Non-pigmented ciliary epithelial cell (primary cell): ENCODE measurements around the gene WRNIP1.

ENCODE experiments used
- DNase-seq: peaks from one replicate; pipeline ENCODE4 v3.0.0-alpha.2; 2010; ENCODE audit warnings: low read depth

WRNIP1 gene

DNA sequence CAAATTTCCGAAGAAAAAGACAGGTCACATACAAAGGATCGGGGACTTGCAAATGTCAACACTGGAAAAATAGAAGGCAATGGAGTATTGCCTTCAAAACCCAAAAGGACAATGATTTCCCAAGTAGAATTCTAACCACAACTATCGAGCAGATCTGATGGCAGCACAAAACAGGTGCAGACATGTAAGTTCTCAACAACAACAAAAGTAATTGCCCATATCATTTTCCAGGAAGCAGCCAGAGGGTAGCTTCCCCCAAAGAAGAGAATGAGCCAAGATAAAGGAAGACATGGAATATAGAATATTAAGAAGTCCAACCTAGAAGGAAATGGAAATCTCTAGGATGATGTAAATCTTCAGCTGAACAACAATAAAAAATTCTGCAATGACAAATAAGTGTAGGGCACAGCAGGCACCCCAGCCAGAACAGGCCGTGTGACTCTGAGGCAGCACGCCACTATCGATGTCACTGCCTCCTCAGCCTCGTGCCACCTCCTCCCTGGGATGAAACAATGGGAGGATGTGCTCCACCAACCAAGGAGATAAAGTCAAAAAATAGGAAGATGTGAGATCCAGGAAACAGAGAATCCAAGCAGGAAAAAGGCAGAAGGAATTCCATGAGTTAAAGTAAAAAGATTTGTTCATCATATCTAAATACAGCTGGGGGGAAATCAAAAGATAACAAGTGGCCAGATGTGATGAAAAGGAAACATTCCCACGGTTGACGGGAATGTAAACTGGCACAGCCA, 42.3 kb downstream of the WRNIP1 start:
- DNase-seq, result no peak

DNA sequence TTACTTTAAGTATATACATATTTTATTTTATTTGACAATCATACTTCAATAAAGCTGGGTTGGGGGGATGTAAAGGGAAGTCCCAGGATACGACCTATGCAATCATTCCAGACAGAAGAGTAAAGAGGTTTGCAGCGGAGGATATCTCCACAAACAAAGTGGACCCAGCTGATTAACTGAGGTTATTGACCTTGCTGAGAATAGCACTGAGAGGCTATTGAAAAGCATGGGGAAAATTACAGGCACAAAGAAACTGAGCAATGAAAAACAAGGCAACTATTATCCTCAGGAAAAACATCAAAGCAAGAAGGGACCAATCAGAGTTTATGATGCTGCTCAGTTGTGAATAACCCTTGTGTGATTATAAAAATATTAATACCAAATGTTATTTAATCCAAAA, 43.8 kb downstream of the WRNIP1 start:
- DNase-seq, result no peak

DNA sequence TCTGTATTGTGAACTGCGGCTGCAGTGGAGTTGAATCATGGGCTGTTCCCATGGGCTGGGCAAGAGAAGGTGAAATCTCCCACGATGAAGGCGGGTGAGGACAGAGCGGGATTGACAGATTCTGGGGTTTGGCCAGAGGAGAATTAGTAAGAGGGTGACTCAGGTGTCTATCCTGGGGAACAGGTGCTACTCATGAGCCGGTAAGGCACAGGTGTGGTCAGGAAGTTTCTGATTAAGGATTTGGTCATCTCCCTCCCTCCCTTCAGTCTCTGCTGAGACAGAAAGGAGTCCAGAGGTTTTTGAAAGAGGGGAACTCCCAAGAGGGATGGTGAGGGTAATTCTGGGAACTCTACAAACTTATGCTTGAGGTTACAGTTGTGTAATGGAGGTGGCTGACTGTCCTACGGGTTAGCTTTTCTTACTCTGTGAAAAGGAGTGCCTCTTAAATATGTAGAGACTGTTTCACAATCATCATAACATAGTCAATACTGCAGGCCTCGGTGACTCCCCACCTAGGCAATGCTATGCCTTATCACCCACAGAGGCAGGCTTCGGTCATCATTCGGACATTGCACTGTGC, 45.0 kb downstream of the WRNIP1 start:
- no peak for DNase-seq

DNA sequence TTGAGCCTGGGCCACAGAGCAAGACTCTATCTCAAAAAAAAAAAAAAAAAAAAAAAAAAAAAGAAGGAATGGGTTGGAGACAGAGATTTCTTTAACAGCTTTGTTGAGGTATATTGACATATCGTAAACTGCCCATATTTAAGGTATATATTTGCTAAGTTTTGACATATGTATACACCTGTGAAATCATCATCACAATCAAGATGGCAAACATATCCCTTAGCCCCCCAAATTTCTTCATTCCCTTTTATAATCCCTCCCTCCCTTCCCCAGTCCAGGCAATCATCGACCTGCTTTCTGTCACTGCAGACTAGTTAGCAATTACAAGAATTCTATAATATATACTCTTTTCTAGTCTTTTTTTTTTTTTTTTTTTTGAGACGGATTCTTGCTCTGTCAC, 47.5 kb downstream of the WRNIP1 start:
- no peak for DNase-seq

DNA sequence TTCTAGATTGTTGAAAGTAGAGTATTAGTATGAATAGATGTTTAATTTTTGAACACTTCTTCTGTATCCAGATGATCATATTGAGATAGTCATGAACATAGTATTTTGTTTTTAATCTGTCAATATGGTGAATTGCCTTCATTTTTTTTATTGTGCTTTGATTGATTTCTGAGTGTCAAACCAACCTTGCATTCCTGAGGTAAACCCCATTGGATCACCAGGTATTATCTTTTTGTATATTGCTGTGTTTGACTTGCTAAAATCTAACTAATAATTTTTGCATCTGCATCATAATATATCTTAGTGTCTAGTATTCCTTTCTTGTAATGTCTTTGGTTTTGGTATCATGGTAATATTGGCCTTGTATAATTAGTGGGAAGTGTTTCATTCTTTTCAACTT, 51.0 kb downstream of the WRNIP1 start:
- DNase-seq, result no peak

DNA sequence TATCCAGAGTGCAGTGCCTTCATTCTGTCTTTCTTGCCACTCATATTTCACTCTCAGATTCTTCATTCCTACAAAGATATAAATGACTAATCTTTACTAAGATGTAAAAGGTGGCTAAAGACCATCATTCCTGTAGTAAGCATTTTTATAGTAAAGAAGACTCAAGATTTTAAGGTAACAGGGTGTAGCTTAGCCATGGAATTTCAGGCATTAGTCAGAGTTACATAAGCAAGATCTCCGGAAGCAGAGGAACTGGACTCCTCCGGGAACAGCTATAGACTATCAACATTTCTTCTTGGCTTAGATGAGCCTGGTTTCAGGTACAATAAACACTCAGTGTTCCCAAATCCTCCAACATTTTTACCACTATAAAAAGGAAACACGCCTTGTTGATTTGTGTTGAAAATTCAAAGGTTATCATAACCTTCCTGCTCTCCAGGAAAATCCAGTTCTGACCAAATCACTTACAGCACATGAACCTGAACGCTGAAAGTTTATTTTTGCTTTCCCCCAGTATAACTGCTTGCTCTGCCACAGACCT, 52.8 kb downstream of the WRNIP1 start:
- DNase-seq, result no peak

DNA sequence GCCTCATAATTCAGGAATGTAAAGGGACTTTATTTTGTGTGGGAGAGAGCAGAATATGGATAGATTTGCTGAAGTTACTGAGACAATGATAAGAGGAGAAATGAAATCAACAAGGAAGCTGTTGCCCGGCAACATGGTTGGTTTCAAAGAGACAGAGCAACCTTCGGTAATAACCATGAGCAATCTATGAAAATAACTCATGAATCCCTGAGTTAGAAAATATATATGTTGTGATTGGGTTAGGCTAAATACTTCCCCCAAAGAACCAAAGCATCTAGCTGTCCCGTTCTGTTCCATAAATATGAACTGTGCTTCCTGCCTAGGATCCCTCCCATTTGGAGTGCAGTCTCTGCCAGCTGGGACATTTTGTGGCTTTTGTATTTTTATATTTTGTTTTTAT, 53.4 kb downstream of the WRNIP1 start:
- DNase-seq, result no peak

DNA sequence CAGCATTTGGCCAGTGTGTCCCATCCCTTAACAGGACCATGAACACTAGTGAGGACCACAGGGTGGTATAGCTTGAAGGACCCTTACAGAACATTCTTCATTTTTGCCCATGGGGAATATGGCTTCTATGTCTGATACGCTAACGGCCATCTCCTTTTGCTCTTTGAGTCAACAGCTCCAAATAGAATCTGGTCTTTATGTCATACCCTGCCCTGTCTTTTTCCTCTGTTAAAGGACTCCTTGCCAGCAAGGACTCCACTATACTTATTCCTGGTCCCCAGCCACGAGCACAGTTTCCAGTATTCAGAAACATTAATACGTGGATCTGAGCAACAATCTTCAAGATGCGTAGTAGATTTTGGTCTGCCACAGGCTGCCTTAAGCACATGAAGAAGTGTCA, 53.9 kb downstream of the WRNIP1 start:
- DNase-seq, result no peak

DNA sequence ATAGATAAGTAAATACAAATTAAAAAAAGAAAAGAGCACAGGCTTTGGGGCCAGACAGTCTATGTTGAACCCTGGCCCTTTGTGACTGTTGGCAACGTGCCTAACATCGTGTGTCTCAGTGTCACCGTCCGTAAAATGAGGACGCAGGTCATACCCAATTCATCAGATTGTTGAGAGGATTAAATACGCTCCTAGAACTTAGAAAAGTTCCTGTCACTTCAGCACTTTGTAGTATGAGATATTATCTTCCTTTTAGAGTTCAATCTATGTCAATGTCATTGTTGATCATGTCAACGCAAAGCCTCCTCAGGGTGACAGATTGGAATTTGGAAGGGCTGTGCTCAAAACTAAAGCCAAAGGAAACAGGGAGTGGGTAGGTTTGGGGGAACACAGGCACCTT, 54.8 kb downstream of the WRNIP1 start:
- DNase-seq, result no peak

DNA sequence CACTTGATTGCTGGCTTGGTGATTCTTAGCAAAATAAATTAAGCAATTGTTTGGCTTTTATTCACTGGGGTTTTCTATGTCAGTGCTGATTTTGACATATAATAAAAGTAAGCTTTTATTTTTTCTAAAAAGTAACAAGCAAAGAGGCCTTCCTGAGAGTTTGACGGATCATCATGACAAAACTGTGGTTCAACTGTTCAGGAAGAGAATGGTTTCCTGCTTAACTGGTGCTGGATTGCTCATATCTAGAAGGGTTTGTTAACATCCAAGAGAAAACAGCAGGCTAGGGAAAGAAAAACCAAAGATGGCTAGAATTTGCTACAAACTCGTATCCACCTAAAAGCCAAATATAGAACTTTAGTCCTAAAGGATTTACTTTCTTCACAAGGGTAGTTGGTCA, 55.2 kb downstream of the WRNIP1 start:
- no peak for DNase-seq

DNA sequence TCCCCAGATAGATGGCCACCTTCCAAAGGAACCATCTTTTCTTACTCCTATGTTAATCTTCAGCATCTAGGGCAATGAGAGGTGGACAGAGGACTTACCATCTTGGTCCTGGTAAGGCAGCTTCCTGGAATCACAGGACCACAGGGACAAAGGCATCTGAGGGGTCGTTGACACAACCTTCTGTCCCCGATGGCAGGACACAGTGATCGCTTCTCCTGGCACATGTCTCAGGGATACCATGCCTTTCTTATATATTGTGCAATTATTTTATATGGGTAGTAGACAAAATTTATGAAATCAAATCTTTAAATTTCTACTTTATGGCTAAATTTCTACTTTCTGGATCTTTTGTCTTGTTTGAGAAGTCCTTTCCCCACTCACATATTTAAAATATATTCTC, 56.4 kb downstream of the WRNIP1 start:
- DNase-seq, result no peak

DNA sequence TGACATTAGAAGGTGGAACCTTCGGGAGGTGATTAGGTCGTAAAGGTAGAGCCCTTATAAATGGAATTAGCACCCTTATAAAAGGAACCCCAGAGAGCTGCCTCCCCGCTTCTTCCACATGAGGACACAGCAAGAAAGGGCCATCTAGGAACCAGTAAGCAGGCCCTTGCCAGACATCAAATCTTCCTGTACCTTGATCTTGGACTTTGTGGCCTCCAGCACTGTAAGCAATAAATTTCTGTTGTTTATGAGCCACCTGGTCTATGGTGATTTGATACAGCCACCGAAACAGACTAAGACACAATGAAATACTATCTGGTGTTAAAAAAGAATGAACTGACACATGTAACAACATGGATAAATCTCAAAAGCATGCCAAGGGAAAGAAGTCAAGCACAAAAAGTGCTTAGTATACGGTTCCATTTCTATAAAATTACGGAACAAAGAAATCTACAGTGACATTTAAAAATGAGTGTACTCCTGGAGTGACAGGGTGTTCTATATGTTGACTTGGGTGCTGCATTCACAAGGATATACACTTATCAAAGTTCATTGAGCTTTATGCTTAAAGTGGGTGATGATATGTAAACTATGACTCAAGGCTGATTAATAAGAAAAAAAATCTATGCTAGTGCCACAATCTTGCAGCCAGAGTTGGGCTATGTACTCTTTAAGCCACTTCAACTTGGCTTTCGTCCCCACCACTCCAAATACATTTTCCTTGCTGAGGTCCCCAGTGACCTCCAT, 58.1 kb downstream of the WRNIP1 start:
- DNase-seq, result no peak

DNA sequence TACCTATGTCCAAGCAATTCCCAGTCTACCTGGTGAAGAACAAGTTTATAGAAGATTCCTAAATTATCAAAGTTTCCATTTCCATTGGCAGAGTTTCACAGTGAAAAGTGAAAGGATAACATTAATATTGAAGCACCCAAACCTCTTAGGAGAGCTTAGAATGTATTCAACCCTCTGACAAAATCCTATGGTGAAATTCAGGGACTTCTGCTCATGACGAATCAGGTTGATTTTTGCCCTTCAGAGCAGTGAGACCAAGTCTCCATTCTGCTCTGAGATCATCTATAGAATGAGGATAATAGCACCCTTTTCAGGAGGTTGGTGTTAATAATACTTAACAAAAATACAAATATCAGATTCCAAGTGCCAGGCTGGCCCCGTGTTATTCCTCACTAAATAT, 60.9 kb downstream of the WRNIP1 start:
- no peak for DNase-seq

DNA sequence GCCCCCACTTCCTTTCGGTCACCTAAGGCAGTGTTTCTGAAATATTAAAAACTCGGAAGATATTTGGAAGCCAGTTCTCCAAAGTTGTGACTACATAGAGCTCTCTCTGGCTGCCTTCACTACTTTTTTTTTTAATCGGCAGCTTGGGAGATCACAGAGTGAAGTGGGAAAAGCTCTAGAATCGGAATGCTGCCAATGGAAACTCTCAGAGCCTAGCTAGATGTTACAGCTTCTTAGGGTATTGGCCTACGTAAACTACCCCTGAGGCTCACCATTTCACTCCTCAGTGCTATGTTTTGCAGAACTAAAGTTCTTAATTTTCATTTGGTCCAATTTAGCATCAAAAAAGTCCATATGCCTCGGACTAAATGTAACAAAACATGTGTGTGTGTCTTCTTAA, 61.9 kb downstream of the WRNIP1 start:
- no peak for DNase-seq

DNA sequence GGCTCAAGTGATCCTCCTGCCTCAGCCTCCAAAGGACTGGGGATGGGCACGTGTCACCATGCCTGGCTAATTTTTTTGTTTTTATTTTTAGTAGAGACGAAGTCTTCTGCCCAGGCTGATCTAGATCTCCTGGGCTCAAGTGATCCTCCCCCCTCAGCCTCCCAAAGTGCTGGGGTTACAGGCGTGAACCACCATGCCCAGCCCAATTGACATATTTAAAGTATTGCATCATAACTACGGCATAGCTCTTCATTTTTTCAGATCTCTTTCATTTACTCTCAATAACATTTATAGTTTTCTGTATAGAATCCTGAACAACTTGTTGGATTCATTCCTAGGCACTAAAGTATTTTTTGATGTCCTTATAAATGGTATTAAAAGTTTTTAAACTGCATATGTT, 63.4 kb downstream of the WRNIP1 start:
- no peak for DNase-seq

DNA sequence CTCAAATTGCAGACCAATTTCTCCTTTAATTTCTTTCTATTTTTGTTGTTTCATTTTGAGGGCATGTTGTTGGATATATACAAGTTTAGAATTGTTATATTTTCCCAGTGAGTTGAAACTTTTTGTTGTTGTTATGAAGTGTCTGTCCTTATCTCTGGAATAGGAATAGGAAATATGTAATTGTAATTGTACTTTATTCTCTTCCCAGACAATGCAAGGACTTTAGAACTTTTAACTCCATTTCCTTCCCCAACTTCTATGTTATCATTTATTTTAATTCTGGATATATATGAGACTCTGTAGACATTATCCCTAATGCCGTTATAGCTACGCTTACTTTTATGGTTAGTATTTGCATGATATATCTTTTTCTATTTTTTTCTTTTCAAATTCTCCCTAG, 64.1 kb downstream of the WRNIP1 start:
- DNase-seq, result no peak

DNA sequence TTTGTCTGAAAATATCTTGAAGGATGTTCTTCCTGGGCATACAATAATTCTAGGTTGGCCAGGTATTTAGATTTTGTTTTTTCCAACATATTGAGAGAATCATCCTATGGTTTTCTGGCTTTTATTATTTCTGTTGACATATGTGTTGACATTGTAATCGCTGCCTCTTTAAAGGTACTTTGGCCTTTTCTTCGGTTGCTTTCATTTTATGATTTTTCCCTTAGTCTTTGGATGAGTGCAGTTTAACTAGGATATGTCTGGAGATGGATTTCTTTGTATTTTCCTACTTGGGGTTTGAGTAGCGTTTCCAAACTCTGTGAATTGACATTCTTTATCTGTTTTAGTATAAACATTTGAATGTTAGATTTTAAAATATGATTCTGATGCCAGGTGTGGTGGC, 65.0 kb downstream of the WRNIP1 start:
- DNase-seq, result no peak

DNA sequence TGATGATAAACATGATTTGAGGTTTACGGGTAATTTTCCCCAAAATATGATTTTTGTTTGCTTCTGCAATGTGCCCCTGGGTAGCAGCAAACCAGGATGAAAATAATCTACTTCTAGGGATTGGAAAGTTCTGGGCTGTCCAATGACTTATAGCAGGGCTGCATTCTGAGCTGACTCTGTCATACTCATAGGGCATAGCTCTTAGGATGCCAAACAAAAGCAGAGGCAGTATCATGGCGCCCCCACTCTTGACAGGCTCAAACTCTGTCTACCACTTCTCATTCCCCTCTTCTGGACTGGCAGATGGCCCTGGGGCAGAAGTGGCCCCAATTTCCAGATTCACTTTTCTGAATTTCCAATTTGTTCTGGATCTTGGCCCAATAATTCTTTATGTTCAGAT, 66.2 kb downstream of the WRNIP1 start:
- no peak for DNase-seq

DNA sequence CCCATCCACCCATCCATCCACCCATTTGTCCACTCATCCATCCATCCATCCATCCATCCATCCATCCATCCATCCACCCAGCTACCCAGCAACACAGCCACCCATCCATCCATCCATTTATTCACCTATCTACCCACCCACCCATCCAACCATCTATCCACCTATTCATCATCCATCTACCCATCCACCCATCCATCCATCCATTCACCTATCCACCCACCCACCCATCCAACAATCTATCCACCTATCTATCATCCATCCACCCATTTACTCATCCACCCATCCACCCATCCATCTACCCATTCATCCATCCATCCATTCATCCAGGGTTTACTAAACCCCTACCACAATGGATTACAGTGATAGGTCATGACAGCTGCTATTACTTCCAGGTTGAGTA, 69.1 kb downstream of the WRNIP1 start:
- no peak for DNase-seq
